ENCODE results near the gene CSNK2A2.

DNA sequence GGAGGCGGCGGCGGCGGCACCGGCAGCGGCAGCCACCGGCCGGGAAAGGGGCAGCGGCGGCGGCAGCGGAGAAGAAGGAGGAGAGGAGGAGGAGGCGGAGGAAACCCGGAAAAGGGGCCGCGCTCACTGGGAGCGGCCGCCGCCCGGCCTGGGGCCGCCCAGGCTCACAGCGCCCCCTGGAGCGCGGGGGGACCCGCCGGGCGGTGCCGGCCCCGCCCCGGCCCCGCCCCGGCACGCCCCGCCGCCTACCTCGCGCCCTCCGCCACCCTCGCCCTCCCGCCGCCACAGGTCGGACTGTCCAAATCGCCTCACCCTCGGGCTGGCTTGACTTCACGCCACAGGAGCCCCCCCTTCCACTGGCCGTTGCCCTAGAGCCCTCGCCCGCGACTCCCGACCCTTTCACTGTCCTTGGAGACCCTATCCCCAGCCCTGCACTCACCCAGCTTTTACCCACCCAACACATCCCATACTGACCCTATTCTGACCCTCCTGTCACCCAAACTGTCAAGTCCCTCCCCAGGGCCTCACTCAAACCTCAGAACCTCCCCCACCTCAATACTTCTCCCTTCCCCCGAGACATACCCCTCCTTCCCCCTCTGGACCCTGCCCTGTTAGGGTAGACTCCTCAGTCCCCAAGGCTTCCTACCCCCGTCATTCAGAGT, at the start of gene CSNK2A2:
- TF ChIP-seq ZNF274 (IDR thresholded peaks at IDR 0.05; ENCODE audit: low read depth, low read length) (no peak), SUZ12 (IDR thresholded peaks at IDR 0.05; ENCODE audit: extremely low read depth, insufficient read depth, insufficient read length) (no peak), YY1 (IDR thresholded peaks at IDR 0.05; ENCODE audit: insufficient read depth, insufficient read length) (no peak)
